Astrocyte of the cerebellum (primary cell): ENCODE data around the gene AQP12A.

Experiments used
- DNase-seq: peaks from one replicate; pipeline ENCODE4 v3.0.0-alpha.2; 2011; ENCODE audit warnings: low read depth
- H3K4me3 ChIP-seq: 2 replicates; pipeline ENCODE4 v1.5.1; 2011; ENCODE audit warnings: mild to moderate bottlenecking, low read depth, low read length, moderate library complexity
- in situ Hi-C: cut with HindIII; loops from 2 replicates; pipeline ENCODE4 v1.10.0; 2017; ENCODE audit warnings: low sequenced_read_pairs
- TF ChIP-seq, protein P1 (sequence below): IDR thresholded peaks from 2 replicates; pipeline ENCODE4 v1.5.1; 2012; ENCODE audit warnings: low read length, low read depth, moderate library complexity, mild to moderate bottlenecking; ENCODE audit errors: missing control alignments

Gene AQP12A

DNA sequence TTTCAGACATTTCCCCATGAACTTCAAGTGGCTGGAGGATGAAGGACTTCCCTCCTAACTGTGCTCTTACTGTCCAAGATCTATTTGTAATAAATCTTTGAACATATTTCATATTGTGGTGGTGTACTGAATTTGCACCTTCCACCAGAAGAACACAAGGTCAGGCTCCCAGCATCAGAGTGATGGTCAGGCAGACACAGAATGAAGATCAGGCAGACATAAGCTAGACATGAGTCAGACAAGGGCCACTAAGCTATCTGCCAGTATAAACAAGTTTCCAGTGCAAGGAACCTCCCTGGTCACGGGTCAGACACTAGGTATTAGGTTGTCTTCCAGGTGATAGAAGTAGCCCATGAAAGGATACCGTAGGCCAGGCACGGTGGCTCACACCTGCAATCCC is 29.0 kb upstream of the AQP12A start:
- in situ Hi-C loops = no loop called here
- no peak for DNase-seq
- no peak overlapping the region for H3K4me3 ChIP-seq
- TF ChIP-seq, protein P1, sequence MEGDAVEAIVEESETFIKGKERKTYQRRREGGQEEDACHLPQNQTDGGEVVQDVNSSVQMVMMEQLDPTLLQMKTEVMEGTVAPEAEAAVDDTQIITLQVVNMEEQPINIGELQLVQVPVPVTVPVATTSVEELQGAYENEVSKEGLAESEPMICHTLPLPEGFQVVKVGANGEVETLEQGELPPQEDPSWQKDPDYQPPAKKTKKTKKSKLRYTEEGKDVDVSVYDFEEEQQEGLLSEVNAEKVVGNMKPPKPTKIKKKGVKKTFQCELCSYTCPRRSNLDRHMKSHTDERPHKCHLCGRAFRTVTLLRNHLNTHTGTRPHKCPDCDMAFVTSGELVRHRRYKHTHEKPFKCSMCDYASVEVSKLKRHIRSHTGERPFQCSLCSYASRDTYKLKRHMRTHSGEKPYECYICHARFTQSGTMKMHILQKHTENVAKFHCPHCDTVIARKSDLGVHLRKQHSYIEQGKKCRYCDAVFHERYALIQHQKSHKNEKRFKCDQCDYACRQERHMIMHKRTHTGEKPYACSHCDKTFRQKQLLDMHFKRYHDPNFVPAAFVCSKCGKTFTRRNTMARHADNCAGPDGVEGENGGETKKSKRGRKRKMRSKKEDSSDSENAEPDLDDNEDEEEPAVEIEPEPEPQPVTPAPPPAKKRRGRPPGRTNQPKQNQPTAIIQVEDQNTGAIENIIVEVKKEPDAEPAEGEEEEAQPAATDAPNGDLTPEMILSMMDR = no peak

DNA sequence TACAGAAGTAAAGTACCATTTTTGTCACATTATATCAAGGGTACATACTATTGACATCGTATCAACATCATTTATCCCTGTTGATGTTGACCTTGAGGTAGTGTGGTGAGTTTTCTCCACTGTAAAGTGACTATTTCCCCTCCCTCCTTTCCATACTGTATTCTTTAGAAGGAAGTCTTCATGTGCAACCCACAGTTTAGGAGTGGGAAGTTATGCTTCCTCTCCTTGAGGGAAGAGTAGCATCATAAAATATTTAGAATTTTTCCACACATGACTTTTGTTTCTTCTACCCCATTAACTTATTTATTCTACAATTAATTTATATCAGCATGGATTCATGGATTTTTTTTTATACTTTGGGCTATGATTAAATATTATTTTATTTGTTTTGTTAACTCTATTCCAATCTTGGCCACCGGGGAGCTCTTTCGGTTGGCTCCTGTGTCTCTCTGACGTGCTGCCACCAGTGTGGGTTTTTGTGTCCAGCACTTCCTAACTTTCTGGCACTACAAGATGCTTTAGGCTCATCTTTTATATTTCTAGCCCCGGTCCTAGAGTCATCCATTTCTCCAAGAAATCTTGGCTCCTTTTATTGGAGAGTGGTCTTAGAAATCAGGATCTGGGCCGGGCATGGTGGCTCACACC is 28.0 kb upstream of the AQP12A start:
- TF ChIP-seq, protein P1 = peak; percentile 11
- no peak overlapping the region for H3K4me3 ChIP-seq
- DNase-seq = no peak
- in situ Hi-C loops = no loop called here

DNA sequence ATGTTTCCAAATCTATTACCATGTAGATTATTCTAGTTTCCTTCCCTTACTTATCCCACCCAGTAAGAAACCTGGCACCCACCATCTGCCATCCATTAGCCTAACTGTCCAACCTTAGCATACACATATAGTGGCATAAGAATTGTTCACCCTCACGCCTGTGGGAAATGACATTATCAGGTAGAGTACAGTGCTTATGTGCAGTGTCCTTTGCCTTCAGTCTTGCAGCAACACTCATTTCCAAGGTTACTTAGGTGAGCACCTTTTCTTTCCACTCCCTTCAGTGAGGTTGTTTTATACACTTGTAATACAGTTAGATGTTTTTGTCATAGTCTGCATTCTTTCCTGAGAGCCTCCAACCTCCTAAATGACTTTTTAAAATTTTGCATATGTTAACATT is 27.0 kb upstream of the AQP12A start:
- TF ChIP-seq, protein P1 = no peak
- no peak for DNase-seq
- in situ Hi-C loops = no loop called here
- H3K4me3 ChIP-seq = no peak overlapping the region

DNA sequence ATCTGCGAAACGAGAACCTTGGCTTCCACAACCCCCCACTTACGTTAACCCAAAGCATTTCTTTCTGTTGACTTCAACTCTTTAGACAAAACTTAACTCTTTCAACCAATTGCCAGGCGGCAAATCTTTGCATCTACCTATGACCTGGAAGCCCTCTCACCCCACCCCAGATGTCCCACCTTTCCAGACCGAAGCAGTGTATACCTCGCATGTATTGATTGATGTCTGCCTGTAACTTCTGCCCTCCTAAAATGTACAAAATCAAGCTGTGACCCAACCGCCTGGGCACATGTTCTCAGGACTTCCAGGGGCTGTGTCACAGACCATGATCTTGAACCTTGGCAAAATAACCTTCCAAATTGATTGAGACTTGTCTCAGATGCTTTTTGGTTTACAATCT is 21.3 kb upstream of the AQP12A start:
- no peak overlapping the region for H3K4me3 ChIP-seq
- in situ Hi-C loops = no loop called here
- TF ChIP-seq, protein P1 = no peak
- DNase-seq = no peak

DNA sequence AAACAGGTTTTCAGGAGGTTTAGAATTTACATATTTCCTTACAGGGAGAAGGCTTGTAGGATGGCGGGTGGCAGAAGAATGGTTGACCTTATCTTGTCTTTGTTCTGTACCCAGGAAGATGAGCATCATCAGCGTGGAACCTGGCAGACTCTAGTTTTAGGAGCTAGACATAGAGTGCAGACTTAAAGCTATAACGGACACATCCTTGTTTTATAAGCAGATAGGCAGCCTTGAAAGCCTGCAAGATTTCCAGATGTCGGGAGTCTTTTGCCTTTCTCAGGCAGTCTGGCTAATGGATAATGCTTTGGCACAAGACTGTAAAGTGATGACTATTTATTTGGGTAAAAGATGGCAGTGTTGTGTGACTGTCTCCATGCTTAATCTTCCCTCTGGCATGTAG is 20.7 kb upstream of the AQP12A start:
- no peak for DNase-seq
- no peak overlapping the region for H3K4me3 ChIP-seq
- in situ Hi-C loops = no loop called here
- TF ChIP-seq, protein P1 = no peak

DNA sequence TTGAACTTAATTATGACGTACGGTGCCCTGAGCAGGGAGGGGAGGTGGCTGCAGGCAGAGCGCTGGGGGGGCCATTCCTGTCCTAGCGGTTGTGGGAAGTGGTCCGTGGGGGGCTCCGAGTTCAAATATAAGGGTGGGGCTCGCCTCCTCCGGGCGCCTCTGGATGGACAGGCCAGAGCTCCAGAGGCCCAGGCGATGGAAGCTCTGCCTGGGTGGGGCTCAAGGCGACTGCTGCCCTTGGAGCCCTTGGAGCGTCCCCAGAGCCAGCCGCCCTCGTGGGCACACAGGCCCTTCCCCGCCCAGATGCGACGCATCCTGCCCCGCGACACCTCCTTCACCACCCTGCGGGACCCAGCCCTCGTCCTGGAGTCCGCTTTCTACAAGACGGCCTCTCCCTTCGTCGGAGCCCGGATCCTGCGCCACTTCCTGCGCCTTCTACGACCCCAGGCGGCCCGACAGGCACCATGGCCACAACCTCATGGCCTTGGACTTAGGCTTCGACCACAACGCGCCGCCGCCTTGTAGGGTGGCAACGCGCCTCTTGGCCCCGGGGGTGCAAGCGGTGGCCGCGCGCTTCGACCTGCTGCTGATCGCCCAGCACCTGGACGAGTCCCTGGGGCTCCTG is 19.5 kb upstream of the AQP12A start:
- DNase-seq = no peak
- H3K4me3 ChIP-seq = no peak overlapping the region
- TF ChIP-seq, protein P1 = no peak
- in situ Hi-C loops = no loop called here
